Measurements from ENCODE around the gene SETD6. TPM values are rescaled to one million over a fixed set of nuclear protein-coding genes. Genes with fewer than 3 reads are reported as not detected.

Gene SETD6
- total RNA-seq, 2 donors from 2014 or later, result 37.2 to 42.3 TPM

- WGBS, 2 experiments (ENCODE audit: insufficient coverage in 1 of 2, insufficient read length in 1 of 2), result 92% methylated on average over 7 to 10 of the region's 10 CpGs
Measured at GRCh38 chr16:58537124-58537906, 22.0 kb downstream of the SETD6 start.

GRCh38 chr16:58541711-58542110 lies 26.4 kb downstream of the SETD6 start:
- Mint-ChIP-seq H3K4me3 (no peak overlapping the region), H3K36me3 (ENCODE audit: low read depth) (peaks cover 89% of the 10 kb centered on the region), H3K9me3 (no peaks in the 10 kb centered on the region), H3K27ac (no peak overlapping the region), H3K4me1 (no peaks in the 10 kb centered on the region), H3K27me3 (ENCODE audit: insufficient read depth) (no peaks in the 10 kb centered on the region)
- Histone ChIP-seq H3K9me3 (ENCODE audit: control insufficient read depth, low read length) (no peaks in the 10 kb centered on the region), H3K4me1 (ENCODE audit: control insufficient read depth, insufficient read depth, low read length) (no peaks in the 10 kb centered on the region), H3K27ac (ENCODE audit: low read depth, low read length) (no peak overlapping the region), H3K36me3 (ENCODE audit: control insufficient read depth, insufficient read depth, low read length) (peaks cover 97% of the 10 kb centered on the region), H3K9ac (ENCODE audit: extremely low read depth, low read length, poor library complexity, severe bottlenecking) (no peak overlapping the region), H3K4me3 (ENCODE audit: low read length) (no peak overlapping the region), H3K27me3 (ENCODE audit: control insufficient read depth, insufficient read depth, low read length, poor library complexity, severe bottlenecking) (no peaks in the 10 kb centered on the region)
- WGBS, 2 experiments (ENCODE audit: insufficient coverage in 1 of 2, insufficient read length in 1 of 2), result 92 to 96% methylated on average over 2 of the region's 2 CpGs
- DNase-seq, result no peak
- no peak for TF ChIP-seq CTCF (conservative IDR thresholded peaks at IDR 0.05)

More at GRCh38 chr16:58537124-58537906, 22.0 kb downstream of the SETD6 start:
- Histone ChIP-seq H3K9me3 (ENCODE audit: control insufficient read depth, low read length) (no peaks in the 10 kb centered on the region), H3K27me3 (ENCODE audit: control insufficient read depth, insufficient read depth, low read length, poor library complexity, severe bottlenecking) (no peaks in the 10 kb centered on the region), H3K4me1 (ENCODE audit: control insufficient read depth, insufficient read depth, low read length) (no peaks in the 10 kb centered on the region), H3K9ac (ENCODE audit: extremely low read depth, low read length, poor library complexity, severe bottlenecking) (no peak overlapping the region), H3K4me3 (ENCODE audit: low read length) (no peak overlapping the region), H3K36me3 (ENCODE audit: control insufficient read depth, insufficient read depth, low read length) (peaks cover 96% of the 10 kb centered on the region), H3K27ac (ENCODE audit: low read depth, low read length) (no peak overlapping the region)
- H3K4me1 Mint-ChIP-seq, result no peaks in the 10 kb centered on the region
- H3K36me3 Mint-ChIP-seq (ENCODE audit: low read depth), result peaks cover 90% of the 10 kb centered on the region
- H3K27ac Mint-ChIP-seq, result no peak overlapping the region
- H3K9me3 Mint-ChIP-seq, result no peaks in the 10 kb centered on the region
- TF ChIP-seq CTCF (conservative IDR thresholded peaks at IDR 0.05), result no peak
- DNase-seq, result no peak
- no peaks in the 10 kb centered on the region for H3K27me3 Mint-ChIP-seq (ENCODE audit: insufficient read depth)
- H3K4me3 Mint-ChIP-seq, result no peak overlapping the region

GRCh38 chr16:58542291-58542690 lies 27.0 kb downstream of the SETD6 start:
- Histone ChIP-seq H3K4me3 (ENCODE audit: low read length) (no peak overlapping the region), H3K36me3 (ENCODE audit: control insufficient read depth, insufficient read depth, low read length) (peaks cover 97% of the 10 kb centered on the region), H3K9me3 (ENCODE audit: control insufficient read depth, low read length) (no peaks in the 10 kb centered on the region), H3K4me1 (ENCODE audit: control insufficient read depth, insufficient read depth, low read length) (no peaks in the 10 kb centered on the region), H3K27me3 (ENCODE audit: control insufficient read depth, insufficient read depth, low read length, poor library complexity, severe bottlenecking) (no peaks in the 10 kb centered on the region), H3K27ac (ENCODE audit: low read depth, low read length) (peak overlapping the region; percentile 12), H3K9ac (ENCODE audit: extremely low read depth, low read length, poor library complexity, severe bottlenecking) (no peak overlapping the region)
- H3K36me3 Mint-ChIP-seq (ENCODE audit: low read depth), result peaks cover 89% of the 10 kb centered on the region
- no peaks in the 10 kb centered on the region for H3K4me1 Mint-ChIP-seq
- WGBS, 2 experiments (ENCODE audit: insufficient coverage in 1 of 2, insufficient read length in 1 of 2), result 95 to 100% methylated on average over 1 of the region's 1 CpG
- H3K4me3 Mint-ChIP-seq, result no peak overlapping the region
- DNase-seq, result no peak
- H3K27me3 Mint-ChIP-seq (ENCODE audit: insufficient read depth), result no peaks in the 10 kb centered on the region
- TF ChIP-seq CTCF (conservative IDR thresholded peaks at IDR 0.05), result no peak
- H3K9me3 Mint-ChIP-seq, result no peaks in the 10 kb centered on the region
- H3K27ac Mint-ChIP-seq, result no peak overlapping the region
